BE2C (cell line): ENCODE measurements around the gene GTF2H1.

Experiments
- DNase-seq: peaks from one replicate; pipeline ENCODE4 v3.0.0-alpha.2; 2020
- H3K27me3 ChIP-seq: fragments of 250-450 bp; sonication (Bioruptor Pico); 2 replicates; pipeline ENCODE4 v1.5.1; 2020; ENCODE audit warnings: mild to moderate bottlenecking
- H3K36me3 ChIP-seq: fragments of 250-450 bp; sonication (Bioruptor Pico); 2 replicates; pipeline ENCODE4 v1.5.1; 2020; ENCODE audit warnings: mild to moderate bottlenecking
- H3K4me1 ChIP-seq: fragments of 250-450 bp; sonication (Bioruptor Pico); 2 replicates; pipeline ENCODE4 v1.5.1; 2020
- H3K4me3 ChIP-seq: 2 replicates; pipeline ENCODE4 v1.5.1; 2011; ENCODE audit warnings: low read depth, low read length
- H3K9me3 ChIP-seq: fragments of 250-450 bp; sonication (Bioruptor Pico); 2 replicates; pipeline ENCODE4 v1.5.1; 2020
- TF ChIP-seq, protein P1 (sequence below): IDR thresholded peaks from 2 replicates; pipeline ENCODE4 v1.5.1; 2012; ENCODE audit warnings: mild to moderate bottlenecking, low read depth, low read length

The GTF2H1 gene

DNA sequence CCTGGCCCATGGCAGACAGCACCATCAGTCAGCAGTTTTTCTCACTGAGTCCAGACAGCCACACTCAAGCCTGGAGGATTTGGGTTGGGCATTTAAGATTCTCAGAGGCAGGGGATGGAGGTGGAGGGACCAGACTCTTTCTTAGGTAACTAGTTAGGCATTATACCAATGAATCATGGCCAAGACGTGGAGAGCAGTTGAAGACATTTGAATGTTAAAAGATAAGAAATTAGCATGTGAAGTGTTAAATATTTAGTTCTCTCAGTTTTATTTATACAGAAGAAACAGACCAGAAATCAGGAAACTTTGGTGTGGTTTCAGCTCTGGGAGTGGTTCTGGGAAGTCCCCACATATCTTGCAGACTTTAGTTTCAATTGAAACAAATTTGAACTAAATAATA, 9.9 kb downstream of the GTF2H1 start:
- H3K27me3 ChIP-seq, result no peaks in the 10 kb centered on the region
- H3K9me3 ChIP-seq, result no peaks in the 10 kb centered on the region
- no peak overlapping the region for H3K4me3 ChIP-seq
- H3K4me1 ChIP-seq, result no peaks in the 10 kb centered on the region
- peaks cover 8% of the 10 kb centered on the region for H3K36me3 ChIP-seq
- DNase-seq, result no peak
- TF ChIP-seq, protein P1, sequence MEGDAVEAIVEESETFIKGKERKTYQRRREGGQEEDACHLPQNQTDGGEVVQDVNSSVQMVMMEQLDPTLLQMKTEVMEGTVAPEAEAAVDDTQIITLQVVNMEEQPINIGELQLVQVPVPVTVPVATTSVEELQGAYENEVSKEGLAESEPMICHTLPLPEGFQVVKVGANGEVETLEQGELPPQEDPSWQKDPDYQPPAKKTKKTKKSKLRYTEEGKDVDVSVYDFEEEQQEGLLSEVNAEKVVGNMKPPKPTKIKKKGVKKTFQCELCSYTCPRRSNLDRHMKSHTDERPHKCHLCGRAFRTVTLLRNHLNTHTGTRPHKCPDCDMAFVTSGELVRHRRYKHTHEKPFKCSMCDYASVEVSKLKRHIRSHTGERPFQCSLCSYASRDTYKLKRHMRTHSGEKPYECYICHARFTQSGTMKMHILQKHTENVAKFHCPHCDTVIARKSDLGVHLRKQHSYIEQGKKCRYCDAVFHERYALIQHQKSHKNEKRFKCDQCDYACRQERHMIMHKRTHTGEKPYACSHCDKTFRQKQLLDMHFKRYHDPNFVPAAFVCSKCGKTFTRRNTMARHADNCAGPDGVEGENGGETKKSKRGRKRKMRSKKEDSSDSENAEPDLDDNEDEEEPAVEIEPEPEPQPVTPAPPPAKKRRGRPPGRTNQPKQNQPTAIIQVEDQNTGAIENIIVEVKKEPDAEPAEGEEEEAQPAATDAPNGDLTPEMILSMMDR, result no peak

DNA sequence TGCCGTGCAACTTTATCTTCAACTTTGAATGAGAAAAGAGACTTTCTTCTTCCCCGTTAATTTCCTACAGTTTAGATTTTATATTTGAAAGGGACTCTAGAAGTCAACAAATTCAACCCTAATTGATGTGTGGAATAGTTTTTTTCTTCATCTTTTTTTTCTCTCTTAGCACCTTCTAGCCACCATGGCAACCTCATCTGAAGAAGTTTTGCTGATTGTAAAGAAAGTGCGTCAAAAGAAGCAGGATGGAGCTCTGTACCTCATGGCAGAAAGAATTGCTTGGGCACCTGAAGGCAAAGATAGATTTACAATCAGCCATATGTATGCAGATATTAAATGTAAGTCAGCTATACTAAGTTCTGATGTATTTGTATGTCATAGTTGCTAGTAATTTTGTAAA, 10.5 kb downstream of the GTF2H1 start:
- DNase-seq, result no peak
- Histone ChIP-seq H3K9me3 (no peaks in the 10 kb centered on the region), H3K27me3 (no peaks in the 10 kb centered on the region), H3K4me1 (no peaks in the 10 kb centered on the region), H3K36me3 (peaks cover 8% of the 10 kb centered on the region), H3K4me3 (no peak overlapping the region)
- TF ChIP-seq, protein P1, result no peak

DNA sequence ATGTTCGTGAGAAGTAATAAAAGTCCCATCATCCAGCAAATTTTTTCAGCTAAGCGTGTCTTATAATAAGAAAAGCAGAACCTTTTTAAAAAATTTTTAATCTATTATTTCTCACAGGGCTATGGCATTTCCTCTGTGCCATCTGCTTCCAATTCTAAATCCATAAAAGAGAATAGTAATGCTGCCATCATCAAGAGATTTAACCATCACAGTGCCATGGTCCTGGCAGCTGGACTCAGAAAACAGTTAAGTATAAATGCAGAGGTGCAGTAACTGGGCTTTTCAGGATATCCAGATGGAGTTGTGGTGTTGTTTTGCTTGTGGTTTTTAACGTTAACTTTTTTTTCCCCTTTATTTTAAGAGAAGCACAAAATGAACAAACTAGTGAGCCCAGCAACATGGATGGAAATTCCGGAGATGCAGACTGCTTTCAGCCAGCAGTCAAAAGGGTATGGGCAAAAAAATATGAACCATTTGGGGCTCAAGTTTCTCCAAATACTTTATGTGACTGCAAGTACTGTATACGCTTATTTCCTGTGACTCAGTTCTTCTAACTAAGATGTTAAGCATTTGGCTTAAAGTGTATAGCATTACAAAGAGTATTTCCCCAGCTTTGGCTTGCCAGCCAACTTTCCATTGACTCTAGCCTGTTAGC, 25.2 kb downstream of the GTF2H1 start:
- no peak overlapping the region for H3K4me3 ChIP-seq
- DNase-seq, result no peak
- H3K36me3 ChIP-seq, result no peaks in the 10 kb centered on the region
- H3K9me3 ChIP-seq, result no peaks in the 10 kb centered on the region
- no peaks in the 10 kb centered on the region for H3K27me3 ChIP-seq
- TF ChIP-seq, protein P1, result no peak
- no peaks in the 10 kb centered on the region for H3K4me1 ChIP-seq

DNA sequence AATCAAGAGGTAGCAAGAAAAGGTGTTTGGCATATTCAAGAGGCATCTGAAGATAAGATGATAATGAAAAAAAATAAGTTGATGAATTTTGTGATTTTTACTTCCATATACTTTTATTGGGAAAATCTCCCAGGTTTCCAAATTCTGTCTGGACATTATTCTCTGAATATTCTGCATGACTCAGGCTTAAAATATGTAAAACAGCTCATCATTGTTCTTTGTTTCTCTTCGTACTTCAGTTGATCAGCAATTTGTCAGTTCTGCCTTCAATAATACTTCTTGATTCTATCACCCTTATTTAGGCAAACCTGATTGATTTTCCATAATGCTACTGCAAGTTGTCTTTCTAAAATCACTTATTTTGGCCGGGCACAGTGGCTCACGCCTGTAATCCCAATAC, 30.2 kb downstream of the GTF2H1 start:
- no peaks in the 10 kb centered on the region for H3K27me3 ChIP-seq

DNA sequence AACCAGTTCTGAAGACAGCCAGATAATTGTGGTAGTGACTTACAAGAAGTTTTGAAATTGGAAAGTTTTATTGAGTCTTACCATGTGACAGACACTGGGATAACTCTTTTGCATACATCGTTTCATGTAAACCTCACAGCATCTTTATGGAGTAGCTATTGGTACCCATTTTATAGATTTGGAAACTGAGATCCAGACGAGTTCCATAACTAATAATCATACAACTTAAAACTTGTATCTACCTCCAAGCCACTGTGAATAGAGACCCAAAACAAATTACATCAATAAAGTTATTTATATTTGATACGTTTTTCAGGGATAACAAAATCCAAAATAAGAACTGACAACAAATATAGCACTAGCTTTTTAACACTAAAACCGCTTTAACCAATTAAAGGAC, 36.3 kb downstream of the GTF2H1 start:
- DNase-seq, result no peak
- Histone ChIP-seq H3K27me3 (no peaks in the 10 kb centered on the region), H3K36me3 (peaks cover 6% of the 10 kb centered on the region), H3K4me1 (no peaks in the 10 kb centered on the region), H3K4me3 (no peak overlapping the region), H3K9me3 (no peaks in the 10 kb centered on the region)
- TF ChIP-seq, protein P1, result no peak

More for the DNA sequence above, 30.2 kb downstream of the GTF2H1 start:
- Histone ChIP-seq H3K36me3 (no peaks in the 10 kb centered on the region), H3K4me3 (no peak overlapping the region), H3K4me1 (no peaks in the 10 kb centered on the region), H3K9me3 (no peaks in the 10 kb centered on the region)
- TF ChIP-seq, protein P1, result no peak
- DNase-seq, result no peak

DNA sequence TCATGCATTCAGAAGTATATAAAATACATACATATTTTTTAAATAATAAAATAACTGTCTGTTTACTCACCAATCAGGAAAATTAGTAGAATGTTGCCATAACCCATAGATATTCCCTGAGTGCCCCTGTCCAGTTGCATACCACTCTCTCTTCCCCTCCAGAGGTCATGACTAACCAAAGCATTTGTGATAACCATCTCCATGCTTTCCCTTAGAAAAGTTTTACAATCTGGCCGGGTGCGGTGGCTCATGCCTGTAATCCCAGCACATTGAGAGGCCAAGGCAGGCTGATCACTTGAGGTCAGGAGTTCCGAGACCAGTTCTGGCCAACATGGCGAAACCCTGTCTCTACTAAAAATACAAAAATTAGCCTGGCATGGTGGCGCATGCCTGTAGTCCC, 38.8 kb downstream of the GTF2H1 start:
- no peaks in the 10 kb centered on the region for H3K4me1 ChIP-seq
- H3K36me3 ChIP-seq, result peaks cover 17% of the 10 kb centered on the region
- no peak for DNase-seq
- H3K9me3 ChIP-seq, result no peaks in the 10 kb centered on the region
- no peak overlapping the region for H3K4me3 ChIP-seq
- no peaks in the 10 kb centered on the region for H3K27me3 ChIP-seq
- TF ChIP-seq, protein P1, result no peak
